ENCODE results near the gene CFAP65.
A peak's percentile ranks its signal among the peaks of the same experiment; 100 is the strongest.

CFAP65 gene

DNA sequence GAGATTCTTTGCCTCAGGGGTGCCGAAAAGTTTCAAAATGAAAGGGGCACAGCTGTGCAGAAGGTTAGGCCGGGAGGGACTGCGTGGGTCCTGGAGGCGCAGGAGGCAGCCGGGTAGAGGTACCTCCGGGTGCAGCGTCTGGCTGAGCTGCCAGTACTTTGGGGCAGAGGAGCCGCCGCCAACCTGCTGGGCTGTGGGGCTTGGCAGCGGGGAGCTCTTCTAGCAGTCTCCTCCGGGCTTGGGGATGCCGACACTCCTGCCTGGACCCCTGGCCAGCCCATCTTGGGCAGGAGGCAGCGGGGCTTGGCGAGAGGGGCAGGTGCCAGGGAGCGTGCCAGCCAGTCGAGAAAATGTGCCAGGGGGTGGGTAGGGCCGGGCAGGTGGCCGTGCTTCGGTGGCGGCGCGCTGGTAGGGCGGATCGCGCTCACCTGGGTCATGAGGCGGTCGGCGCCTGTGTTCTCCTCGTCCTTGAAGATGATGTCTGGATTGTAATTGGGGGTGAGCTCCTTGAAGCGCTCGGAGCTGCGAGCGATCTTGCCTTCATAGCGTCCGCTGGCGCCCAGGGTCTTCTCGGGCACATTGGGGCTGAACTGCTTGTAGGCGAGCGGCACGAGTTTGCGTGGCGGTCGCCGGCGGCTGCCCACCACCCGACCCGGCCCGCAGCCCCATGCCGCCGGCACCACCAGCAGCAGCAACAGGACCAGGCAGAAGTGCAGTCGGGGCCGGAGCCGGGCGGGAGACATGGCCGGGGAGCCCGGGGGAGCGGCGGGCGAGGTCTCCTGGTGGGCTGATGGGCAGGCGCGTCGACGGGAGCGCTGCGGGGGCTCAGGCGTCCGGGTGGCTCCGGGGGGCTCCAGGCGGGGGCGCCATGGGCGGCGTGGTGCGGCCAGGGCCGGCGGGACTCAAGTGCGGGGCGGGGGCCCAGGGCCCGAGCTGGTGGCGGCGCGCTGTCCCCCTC is 18.7 kb upstream of the CFAP65 start:
- DNase-seq (ENCODE audit: low spot score): peak; percentile 33

DNA sequence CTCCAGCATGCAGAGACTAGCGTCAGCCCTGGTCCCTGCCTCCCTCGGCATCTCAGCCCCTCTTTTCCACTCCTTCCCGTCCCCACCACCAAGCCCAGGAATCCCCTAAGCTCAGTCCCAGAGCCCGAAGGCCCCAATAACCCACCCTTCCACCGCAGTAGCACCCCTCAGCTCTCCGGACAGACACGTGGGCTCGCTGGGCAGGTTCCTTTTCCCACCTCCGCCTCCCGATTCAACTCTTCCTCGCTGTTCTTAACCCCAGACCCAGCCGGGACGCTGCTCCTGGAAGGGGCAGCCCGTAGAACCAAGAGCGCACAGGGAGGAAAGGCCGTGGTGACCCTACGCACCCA is 18.0 kb upstream of the CFAP65 start:
- no peak for DNase-seq (ENCODE audit: low spot score)

- DNase-seq (ENCODE audit: low spot score): no peak
Measured at GRCh38 chr2:219058541-219059374, 17.4 kb upstream of the CFAP65 start.

DNA sequence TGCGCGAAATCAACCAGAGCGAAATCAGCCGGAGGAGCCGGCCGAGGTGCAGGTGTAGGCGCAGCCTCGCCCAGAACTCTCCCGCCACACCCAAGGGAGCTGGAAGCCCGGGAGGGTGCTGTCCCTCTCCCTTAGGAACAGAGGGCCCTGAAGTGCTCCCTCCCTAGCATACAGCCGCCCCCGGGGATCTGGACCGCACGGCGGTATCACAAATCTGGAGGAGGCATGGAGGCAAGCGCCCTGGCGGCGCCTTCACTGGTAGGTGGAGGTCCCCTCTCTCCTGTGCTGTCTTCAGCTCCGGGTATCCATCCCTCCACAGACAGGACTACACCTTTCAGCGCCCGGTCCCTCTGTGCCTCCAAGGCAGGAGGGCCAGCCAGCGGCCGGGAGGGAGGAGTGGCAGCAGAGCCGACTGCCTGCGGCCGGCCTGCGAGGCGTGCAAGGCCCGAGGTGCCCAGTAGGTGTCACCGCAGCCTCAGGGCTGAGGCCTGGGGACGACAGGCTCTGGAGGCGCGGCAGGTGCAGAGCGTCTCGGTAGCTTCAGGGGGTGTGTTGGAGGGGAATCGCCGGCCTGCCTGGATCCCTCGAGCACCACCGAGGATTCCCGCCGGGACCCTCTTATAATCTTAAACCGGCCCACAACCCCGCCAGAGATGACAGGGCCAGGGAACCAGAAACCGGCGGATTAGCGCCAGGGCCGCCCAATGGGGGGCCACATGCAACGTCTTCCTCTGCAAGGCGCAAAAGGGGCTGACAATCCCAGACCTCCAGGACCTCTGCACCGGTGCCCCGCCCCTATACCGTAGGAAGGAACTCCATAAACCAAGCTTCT is 16.6 kb upstream of the CFAP65 start:
- DNase-seq (ENCODE audit: low spot score): peak; percentile 64

DNA sequence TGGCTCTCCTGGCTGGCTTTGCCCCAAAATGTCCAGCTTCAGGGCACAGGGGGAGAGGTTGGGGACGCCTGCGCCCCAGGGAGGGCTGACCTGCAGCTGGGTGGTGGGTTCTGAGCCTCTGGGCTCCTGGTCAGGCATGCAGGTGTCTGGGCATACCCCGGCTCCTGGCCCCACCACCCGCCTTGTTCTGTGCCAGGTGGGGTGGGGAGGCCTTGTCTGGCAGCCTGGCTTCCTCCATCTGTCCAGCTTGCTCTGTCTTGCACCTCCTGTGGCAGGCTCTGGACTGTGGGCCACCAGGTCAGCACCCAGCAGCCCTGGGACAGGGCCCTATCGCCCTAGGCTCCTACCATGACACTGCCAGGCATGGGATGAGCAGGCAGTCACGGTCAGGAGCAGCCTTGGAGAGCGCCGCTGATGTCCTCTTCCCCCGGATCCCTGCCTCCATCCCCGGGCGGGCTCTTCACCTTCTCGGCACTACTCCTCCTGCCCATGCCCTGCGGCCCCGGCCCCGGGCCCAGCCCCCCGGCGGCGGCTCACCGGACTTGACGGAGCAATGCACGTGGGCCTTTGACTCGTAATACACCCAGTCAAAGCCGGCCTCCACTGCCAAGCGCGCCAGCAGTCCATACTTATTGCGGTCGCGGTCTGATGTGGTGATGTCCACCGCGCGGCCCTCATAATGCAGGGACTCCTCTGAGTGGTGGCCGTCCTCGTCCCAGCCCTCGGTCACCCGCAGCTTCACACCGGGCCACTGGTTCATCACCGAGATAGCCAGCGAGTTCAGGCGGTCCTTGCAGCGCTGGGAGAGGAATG is 15.8 kb upstream of the CFAP65 start:
- no peak for DNase-seq (ENCODE audit: low spot score)

DNA sequence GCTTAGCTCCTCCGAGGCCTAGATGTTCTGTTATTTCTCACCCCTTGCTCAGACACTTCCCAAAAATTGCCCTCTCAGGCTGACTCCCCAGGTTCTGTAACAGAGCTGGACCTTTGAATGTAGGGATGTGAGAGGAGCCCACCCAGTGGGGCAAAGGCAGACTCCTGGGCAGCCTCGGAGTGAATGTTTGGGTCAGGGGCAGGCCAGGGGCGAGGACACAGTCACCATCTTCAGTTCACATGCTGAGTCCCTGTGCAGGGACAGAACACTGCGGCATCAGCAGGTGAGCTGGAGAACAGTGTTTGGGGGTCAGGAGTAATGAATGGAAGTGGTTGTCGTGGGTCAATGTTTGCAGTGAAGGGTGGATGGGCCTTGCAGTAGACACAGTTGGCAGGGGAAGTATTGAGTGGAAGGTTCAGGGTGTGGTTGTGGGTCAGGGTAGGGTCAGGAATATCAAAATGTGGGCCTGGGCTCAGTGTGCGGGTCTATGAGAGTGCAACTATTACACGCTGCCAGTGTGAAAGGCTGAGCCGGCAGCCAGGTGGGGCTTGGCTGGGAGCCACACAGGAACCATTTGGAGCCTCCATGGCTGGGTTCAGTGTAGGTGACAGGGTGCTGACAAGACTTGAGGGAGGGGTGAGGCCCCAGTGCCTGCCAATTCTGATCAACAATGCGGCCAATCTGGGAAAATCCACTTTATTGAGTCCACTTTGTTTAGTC is 15.0 kb upstream of the CFAP65 start:
- no peak for DNase-seq (ENCODE audit: low spot score)

- no peak for DNase-seq (ENCODE audit: low spot score)
Measured at GRCh38 chr2:219054956-219055903, 13.9 kb upstream of the CFAP65 start.

GRCh38 chr2:219049282-219049681 is 8.0 kb upstream of the CFAP65 start:
- peak; percentile 72 for DNase-seq (ENCODE audit: low spot score)

DNA sequence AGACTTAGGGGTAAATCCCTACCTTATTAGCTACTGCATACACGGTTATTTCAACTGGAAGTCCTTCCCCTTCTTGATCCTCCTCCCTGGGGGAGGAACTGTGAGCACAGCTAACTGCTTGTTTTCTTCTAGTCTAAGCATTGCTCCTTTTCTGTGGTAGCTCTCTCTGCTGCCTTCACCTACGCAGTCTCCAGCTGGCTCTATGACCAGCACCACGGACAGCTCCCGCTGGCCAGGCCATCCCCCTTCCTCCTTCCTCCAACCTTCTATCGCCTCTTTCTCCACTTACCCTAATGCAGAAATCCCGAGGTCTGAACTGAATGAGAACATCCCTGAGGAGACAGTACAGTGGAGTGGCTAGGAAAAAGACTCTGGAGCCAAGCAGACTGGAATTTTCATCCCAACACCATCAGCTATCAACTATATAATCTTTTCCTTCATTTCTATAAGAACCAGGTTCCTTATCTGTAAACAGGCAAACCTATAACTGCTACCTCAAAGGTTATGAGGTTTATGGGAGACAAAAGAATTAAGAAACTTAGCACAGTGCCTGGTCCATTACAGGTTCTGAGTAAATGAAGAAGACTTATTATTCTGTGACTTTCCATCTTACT is 4.7 kb upstream of the CFAP65 start:
- DNase-seq (ENCODE audit: low spot score): peak; percentile 30

DNA sequence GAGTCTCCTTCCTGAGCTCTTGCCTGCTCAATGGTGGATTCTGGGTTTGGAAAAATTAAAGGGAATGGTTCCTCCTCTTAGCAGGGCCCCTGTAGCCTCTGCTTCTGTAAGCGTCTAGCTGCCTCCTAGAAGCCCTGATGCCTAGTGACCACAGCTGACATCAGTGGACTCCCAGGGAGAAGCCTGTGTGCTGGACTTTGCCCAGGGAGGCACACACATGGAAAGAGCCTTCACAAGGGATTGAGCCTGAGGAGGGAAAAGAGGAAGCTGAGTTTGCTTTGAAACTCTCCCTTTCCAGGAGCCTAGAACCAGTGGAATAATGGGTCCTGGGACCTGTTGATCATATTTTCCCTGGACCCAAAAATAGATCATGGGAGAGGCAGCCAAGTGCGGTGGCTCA is 1.4 kb upstream of the CFAP65 start:
- DNase-seq (ENCODE audit: low spot score): no peak

DNA sequence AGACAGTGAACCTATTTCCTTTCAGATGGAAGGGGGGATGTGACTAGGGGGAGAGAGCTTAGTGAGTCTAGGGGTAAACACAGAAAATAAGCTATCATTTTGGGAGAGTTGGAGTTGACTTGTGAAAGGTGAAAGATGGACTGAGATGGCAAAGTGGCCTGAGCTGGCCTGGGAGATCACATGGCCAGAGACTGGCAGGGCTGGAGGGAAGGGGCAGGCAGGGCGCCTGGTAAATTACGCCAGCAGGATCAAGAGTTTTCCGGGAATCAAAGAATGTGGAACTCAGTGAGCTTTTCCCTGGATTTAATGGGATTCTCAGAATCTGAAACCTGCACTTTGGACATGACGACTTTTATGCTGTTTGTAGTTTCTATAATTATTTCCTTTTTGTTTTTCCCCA is 841 bp upstream of the CFAP65 start:
- DNase-seq (ENCODE audit: low spot score): no peak

DNA sequence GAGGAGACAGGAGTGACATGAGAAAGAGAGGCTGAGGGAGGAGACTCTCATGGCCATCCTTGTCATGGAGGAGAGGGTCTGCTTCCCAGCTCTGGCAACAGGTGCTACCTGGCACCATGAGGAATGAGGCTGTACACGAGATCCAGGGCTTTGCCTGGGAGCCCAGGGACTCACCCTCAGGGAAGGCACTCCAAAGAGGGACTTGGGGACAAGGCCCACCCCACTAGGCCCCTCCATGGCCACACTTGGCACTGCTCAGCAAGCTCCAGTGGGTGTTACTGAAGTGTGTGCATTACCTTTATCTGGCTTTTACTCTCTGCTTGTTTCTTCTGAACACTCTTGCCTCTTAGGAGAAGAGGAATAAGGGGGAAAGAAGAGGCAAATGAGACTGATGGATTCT is 2.7 kb downstream of the CFAP65 start:
- DNase-seq (ENCODE audit: low spot score): no peak

- DNase-seq (ENCODE audit: low spot score): no peak
Measured at GRCh38 chr2:219037783-219038499, 3.4 kb downstream of the CFAP65 start.

GRCh38 chr2:219035942-219036341 is 5.4 kb downstream of the CFAP65 start:
- DNase-seq (ENCODE audit: low spot score): no peak

- no peak for DNase-seq (ENCODE audit: low spot score)
Measured at GRCh38 chr2:219034823-219035222, 6.5 kb downstream of the CFAP65 start.

GRCh38 chr2:219032051-219032745 is 9.1 kb downstream of the CFAP65 start:
- no peak for DNase-seq (ENCODE audit: low spot score)

- DNase-seq (ENCODE audit: low spot score): no peak
Measured at GRCh38 chr2:219031005-219031738, 10.1 kb downstream of the CFAP65 start.
